Measurements from ENCODE around the gene MCIDAS. TPM values are rescaled to one million over a fixed set of nuclear protein-coding genes. Genes with fewer than 3 reads are reported as not detected.

The MCIDAS gene
- total RNA-seq, 1 experiment from 2014 or later: 0.39 TPM

- H2AFZ ChIP-seq (ENCODE audit: low read length): peak within 1 kb of the TSS; percentile 34
- no peaks in the 10 kb centered on the region for H3K9me3 ChIP-seq (ENCODE audit: control insufficient read depth, low read depth, low read length)
- H3K23me2 ChIP-seq (ENCODE audit: insufficient read length, low read depth, low read length, poor library complexity, severe bottlenecking): peaks cover 21% of the 10 kb centered on the region
- peak within 1 kb of the TSS; percentile 95 for H3K4me2 ChIP-seq (ENCODE audit: insufficient read depth, insufficient read length, low read length)
- TF ChIP-seq CTCF (conservative IDR thresholded peaks at IDR 0.05): no peak
- H4K91ac ChIP-seq (ENCODE audit: insufficient read length, low read depth, low read length): no peak within 1 kb of the TSS
- H3K14ac ChIP-seq (ENCODE audit: insufficient read depth, low read length): no peak within 1 kb of the TSS
- no peak within 1 kb of the TSS for H2BK120ac ChIP-seq (ENCODE audit: low read depth, low read length, poor library complexity, severe bottlenecking)
- H2AK5ac ChIP-seq (ENCODE audit: insufficient read length, low read length): no peak within 1 kb of the TSS
- peaks cover 0 to 2% (median 0%) of the 10 kb centered on the region in 3 experiments; a peak in 2 of 7 replicates for H3K36me3 Mint-ChIP-seq (ENCODE audit: insufficient read depth in 1 of 3, low read depth in 3 of 3)
- H3K27ac Mint-ChIP-seq: peak within 1 kb of the TSS in 1 of 3 experiments; percentile 36; a peak in 1 of 7 replicates
- H3K9me3 Mint-ChIP-seq: peaks cover 3 to 11% of the 10 kb centered on the region in 2 experiments
- peak; percentile 89 for DNase-seq
- no CpG with 5 or more reads among the region's 106 CpGs for WGBS (ENCODE audit: extremely low coverage, insufficient read length, low lambda C conversion rate)
- no peak within 1 kb of the TSS for H2BK5ac ChIP-seq (ENCODE audit: insufficient read length, low read length)
- peaks cover 98% of the 10 kb centered on the region for H3K27me3 Mint-ChIP-seq (ENCODE audit: low read depth)
- H3K27ac ChIP-seq (ENCODE audit: insufficient read length, low read depth, low read length): no peak within 1 kb of the TSS
- no peak within 1 kb of the TSS for H3K18ac ChIP-seq (ENCODE audit: insufficient read length, low read depth, low read length)
- H2BK12ac ChIP-seq (ENCODE audit: insufficient read length, low read depth, low read length): no peak within 1 kb of the TSS
- peak within 1 kb of the TSS; percentile 74 to 92 for H3K4me3 Mint-ChIP-seq
- no peak within 1 kb of the TSS for H3K56ac ChIP-seq (ENCODE audit: insufficient read length, low read depth, low read length)
- H2BK20ac ChIP-seq (ENCODE audit: low read depth, low read length, poor library complexity, severe bottlenecking): no peak within 1 kb of the TSS
- H3K4me1 Mint-ChIP-seq: peaks cover 25 to 37% of the 10 kb centered on the region in 2 experiments
- H3T11ph ChIP-seq (ENCODE audit: low read length): no peak within 1 kb of the TSS
- H2BK15ac ChIP-seq (ENCODE audit: low read depth, low read length): no peak within 1 kb of the TSS
- no peak within 1 kb of the TSS for H3K9ac ChIP-seq (ENCODE audit: extremely low read depth, insufficient read length, low read length)
- no peak within 1 kb of the TSS for H4K8ac ChIP-seq (replicated peaks; ENCODE audit: insufficient read length, low read depth, low read length)
- H3K79me2 ChIP-seq (ENCODE audit: insufficient read depth, low read length): no peaks in the 10 kb centered on the region
- H3K23ac ChIP-seq (ENCODE audit: insufficient read length, low read depth, low read length): no peak within 1 kb of the TSS
- H4K5ac ChIP-seq (ENCODE audit: insufficient read length, low read depth, low read length): no peak within 1 kb of the TSS
- H4K20me1 ChIP-seq (ENCODE audit: control insufficient read depth, insufficient read depth, insufficient read length): peaks cover 4% of the 10 kb centered on the region
- no peaks in the 10 kb centered on the region for H3K4me1 ChIP-seq (ENCODE audit: insufficient read depth, low read length)
- no peaks in the 10 kb centered on the region for H3K79me1 ChIP-seq (ENCODE audit: insufficient read depth, low read depth, low read length, poor library complexity, severe bottlenecking)
- H3K4ac ChIP-seq (ENCODE audit: low read depth, low read length): no peak within 1 kb of the TSS
- H3K27me3 ChIP-seq (ENCODE audit: insufficient read depth, low read length): peaks cover 66% of the 10 kb centered on the region
Measured at GRCh38 chr5:55232985-55233928, 6.1 kb upstream of the MCIDAS start, which contains the start of gene CCNO. Gene CCNO, minus strand, starts transcription at chr5:55233608. Its CDS starts 85 bp downstream, at chr5:55233523.
